GM23248 (cell line): ENCODE results near the gene PTMA.

Experiments used
- EZH2 ChIP-seq: fragments of 200-600 bp; sonication (generic); IDR thresholded peaks from 2 replicates; pipeline ENCODE4 v1.6.1; 2018; ENCODE audit warnings: antibody characterized with exemption, mild to moderate bottlenecking; ENCODE audit not compliant: insufficient read depth, poor library complexity, severe bottlenecking
- EZH2phosphoT487 ChIP-seq: fragments of 200-600 bp; sonication (generic); IDR thresholded peaks from 2 replicates; pipeline ENCODE4 v1.6.1; 2018; ENCODE audit warnings: antibody characterized with exemption, moderate library complexity, mild to moderate bottlenecking, low read depth; ENCODE audit not compliant: insufficient read depth

- TF ChIP-seq EZH2phosphoT487 (no peak), EZH2 (no peak)
These were observed at the start of gene PTMA for GRCh38 chr2:231707927-231708772.
